Erythroblast (primary cell): ENCODE data around the gene PIAS3.

ENCODE experiments used
- GATA1 ChIP-seq: IDR thresholded peaks from 2 replicates; pipeline ENCODE4 v1.6.1; 2011; ENCODE audit warnings: low read depth, mild to moderate bottlenecking, control low read depth, low read length, moderate library complexity
- POLR2A ChIP-seq: IDR thresholded peaks from 2 replicates; pipeline ENCODE4 v1.6.1; 2011; ENCODE audit warnings: mild to moderate bottlenecking, low read length

DNA sequence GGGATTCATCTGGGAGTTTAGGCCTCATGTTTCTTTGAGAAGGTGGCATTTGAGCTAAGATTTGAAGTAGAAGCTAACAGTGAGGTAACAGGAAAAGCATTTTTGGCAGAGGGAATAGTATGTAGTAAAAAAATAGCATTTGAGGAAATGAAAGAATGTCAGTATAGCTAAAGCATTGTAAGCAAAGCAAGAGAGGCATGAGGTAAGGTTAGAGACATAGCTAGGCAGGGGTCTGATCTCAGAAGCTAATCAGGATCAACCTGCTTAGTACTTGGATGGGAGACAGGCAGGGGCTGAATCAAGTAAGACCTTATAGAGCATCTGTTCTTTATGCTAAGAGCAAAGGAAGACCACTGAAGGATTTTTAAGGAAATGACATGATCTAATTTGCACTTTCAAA is 30.9 kb downstream of the PIAS3 start:
- no peak for TF ChIP-seq POLR2A
- TF ChIP-seq GATA1, result no peak
